ENCODE results near the gene CKAP2L. TPM values are rescaled to one million over a fixed set of nuclear protein-coding genes. Genes with fewer than 3 reads are reported as not detected.

The CKAP2L gene
- total and polyA plus RNA-seq, 8 donors = 1.1 to 4.4 (median 1.3) TPM

DNA sequence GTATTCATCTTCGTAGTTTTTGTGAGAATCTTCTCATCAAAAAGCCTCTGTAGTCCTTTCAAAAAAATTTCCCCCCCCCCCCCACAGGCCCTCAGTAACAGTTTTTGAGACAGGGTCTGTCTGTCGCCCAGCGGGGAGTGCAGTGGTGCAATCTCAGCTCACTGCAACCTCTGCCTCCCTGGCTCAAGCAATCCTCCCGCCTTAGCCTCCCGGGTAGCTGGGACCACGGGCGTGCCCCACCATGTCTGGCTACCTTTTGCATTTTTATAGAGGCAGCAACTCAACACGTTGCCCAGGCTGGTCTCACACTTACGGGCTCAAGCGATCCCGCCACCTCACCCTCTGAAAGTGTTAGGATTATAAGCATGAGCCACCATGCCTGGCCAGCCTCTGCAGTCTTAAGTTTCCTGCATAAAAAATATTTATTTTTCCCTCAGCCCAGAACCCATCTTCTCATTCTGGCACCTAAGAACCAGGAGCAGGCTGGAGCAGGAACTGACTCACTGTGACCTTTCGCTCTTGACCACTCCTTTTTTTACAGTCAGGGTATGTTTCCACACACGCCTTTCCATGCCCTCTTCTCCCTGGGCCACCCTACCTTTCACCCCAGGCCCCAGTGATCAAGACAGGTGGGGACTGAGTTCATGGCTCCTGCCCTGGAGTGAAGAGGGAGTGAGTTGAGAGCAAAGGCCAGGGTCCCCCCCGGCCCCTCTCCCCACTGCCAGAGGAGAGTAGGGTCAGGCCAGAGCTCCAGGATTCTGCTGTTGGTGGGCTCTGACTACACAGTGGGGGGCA is 76.1 kb downstream of the CKAP2L start:
- Histone ChIP-seq H3K4me3 (no peak overlapping the region), H3K27ac (no peak overlapping the region), H3K36me3 (no peaks in the 10 kb centered on the region), H3K27me3 (no peaks in the 10 kb centered on the region), H3K9me3 (no peaks in the 10 kb centered on the region), H3K4me1 (peaks cover 0 to 30% (median 7%) of the 10 kb centered on the region in 4 donors)
- WGBS, 5 donors = 80 to 89% (median 86%) methylated on average over 14 of the region's 14 CpGs
- TF ChIP-seq EP300 (IDR thresholded peaks at IDR 0.05) (no peak), POLR2A (IDR thresholded peaks at IDR 0.05) (no peak), POLR2AphosphoS5 (IDR thresholded peaks at IDR 0.05) (no peak)
- intact Hi-C loops (cut with DNase I; ENCODE audit: low total_unique reads) = no loop called here
- DNase-seq = no peak

DNA sequence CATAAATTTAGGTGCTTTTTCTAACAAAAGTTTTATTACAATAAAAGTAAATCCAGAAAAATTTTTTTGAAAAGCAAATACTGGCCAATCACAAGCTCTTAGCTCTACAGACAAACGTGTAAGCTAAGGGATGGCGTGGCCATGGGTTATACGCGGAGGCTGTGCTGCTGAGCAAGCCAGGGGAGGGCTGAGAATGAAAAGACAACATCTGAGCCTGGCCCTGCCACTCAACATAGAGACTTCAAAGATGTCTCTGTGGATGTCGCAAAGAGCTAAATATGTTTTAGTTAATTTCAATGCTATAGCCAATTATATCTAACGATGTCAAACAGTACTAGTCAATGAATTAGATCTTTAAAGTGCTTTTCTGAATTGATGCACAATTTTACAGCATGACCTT is 76.9 kb downstream of the CKAP2L start:
- intact Hi-C loops (cut with DNase I; ENCODE audit: low total_unique reads) = no loop called here
- no peak overlapping the region for H3K27ac ChIP-seq
- 76 to 91% (median 86%) methylated on average over 6 of the region's 6 CpGs for WGBS, 5 donors
- no peaks in the 10 kb centered on the region for H3K27me3 ChIP-seq
- H3K4me1 ChIP-seq = peaks cover 0 to 24% (median 4%) of the 10 kb centered on the region in 4 donors
- no peak overlapping the region for H3K4me3 ChIP-seq
- TF ChIP-seq POLR2AphosphoS5 (IDR thresholded peaks at IDR 0.05) (no peak), EP300 (IDR thresholded peaks at IDR 0.05) (no peak), POLR2A (IDR thresholded peaks at IDR 0.05) (no peak)
- TF ChIP-seq, protein P1, sequence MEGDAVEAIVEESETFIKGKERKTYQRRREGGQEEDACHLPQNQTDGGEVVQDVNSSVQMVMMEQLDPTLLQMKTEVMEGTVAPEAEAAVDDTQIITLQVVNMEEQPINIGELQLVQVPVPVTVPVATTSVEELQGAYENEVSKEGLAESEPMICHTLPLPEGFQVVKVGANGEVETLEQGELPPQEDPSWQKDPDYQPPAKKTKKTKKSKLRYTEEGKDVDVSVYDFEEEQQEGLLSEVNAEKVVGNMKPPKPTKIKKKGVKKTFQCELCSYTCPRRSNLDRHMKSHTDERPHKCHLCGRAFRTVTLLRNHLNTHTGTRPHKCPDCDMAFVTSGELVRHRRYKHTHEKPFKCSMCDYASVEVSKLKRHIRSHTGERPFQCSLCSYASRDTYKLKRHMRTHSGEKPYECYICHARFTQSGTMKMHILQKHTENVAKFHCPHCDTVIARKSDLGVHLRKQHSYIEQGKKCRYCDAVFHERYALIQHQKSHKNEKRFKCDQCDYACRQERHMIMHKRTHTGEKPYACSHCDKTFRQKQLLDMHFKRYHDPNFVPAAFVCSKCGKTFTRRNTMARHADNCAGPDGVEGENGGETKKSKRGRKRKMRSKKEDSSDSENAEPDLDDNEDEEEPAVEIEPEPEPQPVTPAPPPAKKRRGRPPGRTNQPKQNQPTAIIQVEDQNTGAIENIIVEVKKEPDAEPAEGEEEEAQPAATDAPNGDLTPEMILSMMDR (IDR thresholded peaks at IDR 0.05) = no peak
- H3K9me3 ChIP-seq = no peaks in the 10 kb centered on the region
- no peak for DNase-seq
- H3K36me3 ChIP-seq = no peaks in the 10 kb centered on the region

Other genes with a start within 250 kb of the CKAP2L start
- gene POLR1B, start 222.1 kb downstream of the CKAP2L start, total RNA-seq = 10 to 100 TPM; 10.4 to 42.9 (median 16.9) TPM
- 1 to 10 TPM; 2.7 to 4.2 (median 3.9) TPM for gene POLR1B, start 222.1 kb downstream of the CKAP2L start, polyA plus RNA-seq
- 100 to 1,000 TPM in 1 of 5 donors, 10 to 100 TPM in 3, 1 to 10 TPM in 1; 9.5 to 111 (median 28.0) TPM for gene CHCHD5, start 180.0 kb downstream of the CKAP2L start, total RNA-seq
- 10 to 100 TPM; 51.0 to 61.5 (median 59.7) TPM for gene CHCHD5, start 180.0 kb downstream of the CKAP2L start, polyA plus RNA-seq
- gene SLC20A1, start 118.7 kb downstream of the CKAP2L start, total RNA-seq = 10 to 100 TPM; 17.5 to 63.8 (median 49.0) TPM
- 10 to 100 TPM in 1 of 3 donors, 1 to 10 TPM in 2; 9.0 to 11.3 (median 9.6) TPM for gene SLC20A1, start 118.7 kb downstream of the CKAP2L start, polyA plus RNA-seq
- gene NT5DC4, start 43.6 kb downstream of the CKAP2L start, total RNA-seq = not detected
- gene NT5DC4, start 43.6 kb downstream of the CKAP2L start, polyA plus RNA-seq = not detected
- gene IL1A, start 19.9 kb upstream of the CKAP2L start, total RNA-seq = not detected
- 1 to 10 TPM in 1 of 3 donors, under 1 TPM in 1, not detected in 1; 0.44 to 2.5 TPM for gene IL1A, start 19.9 kb upstream of the CKAP2L start, polyA plus RNA-seq
- 10 to 100 TPM in 2 of 5 donors, 1 to 10 TPM in 3; 1.2 to 25.4 (median 7.6) TPM for gene IL1B, start 72.2 kb upstream of the CKAP2L start, total RNA-seq
- 10 to 100 TPM in 2 of 3 donors, 1 to 10 TPM in 1; 4.6 to 64.9 (median 38.2) TPM for gene IL1B, start 72.2 kb upstream of the CKAP2L start, polyA plus RNA-seq
- gene IL37, start 146.6 kb upstream of the CKAP2L start, total RNA-seq = not detected
- gene IL37, start 146.6 kb upstream of the CKAP2L start, polyA plus RNA-seq = under 1 TPM in 1 of 3 donors, not detected in 2; 0.55 TPM
- gene IL36G, start 213.4 kb upstream of the CKAP2L start, total RNA-seq = not detected
- 1 to 10 TPM in 1 of 3 donors, not detected in 2; 1.1 TPM for gene IL36G, start 213.4 kb upstream of the CKAP2L start, polyA plus RNA-seq
- gene IL36A, start 240.8 kb upstream of the CKAP2L start, total RNA-seq = not detected
- 1 to 10 TPM in 1 of 3 donors, not detected in 2; 9.7 TPM for gene IL36A, start 240.8 kb upstream of the CKAP2L start, polyA plus RNA-seq